Measurements from ENCODE around the gene KLF5. TPM values are rescaled to one million over a fixed set of nuclear protein-coding genes. Genes with fewer than 3 reads are reported as not detected.
A peak's percentile ranks its signal among the peaks of the same experiment; 100 is the strongest.
"Not testable (repeated sequence)": the region's sequence is repeated elsewhere in the genome, so short reads cannot be mapped to it uniquely, and the experiment has no call there.

Gene KLF5
- polyA plus RNA-seq, 1 donor = 27.8 TPM

- no peak for DNase-seq (ENCODE audit: low read depth)
These were observed 29.6 kb downstream of the KLF5 start for GRCh38 chr13:73088332-73088935.

DNA sequence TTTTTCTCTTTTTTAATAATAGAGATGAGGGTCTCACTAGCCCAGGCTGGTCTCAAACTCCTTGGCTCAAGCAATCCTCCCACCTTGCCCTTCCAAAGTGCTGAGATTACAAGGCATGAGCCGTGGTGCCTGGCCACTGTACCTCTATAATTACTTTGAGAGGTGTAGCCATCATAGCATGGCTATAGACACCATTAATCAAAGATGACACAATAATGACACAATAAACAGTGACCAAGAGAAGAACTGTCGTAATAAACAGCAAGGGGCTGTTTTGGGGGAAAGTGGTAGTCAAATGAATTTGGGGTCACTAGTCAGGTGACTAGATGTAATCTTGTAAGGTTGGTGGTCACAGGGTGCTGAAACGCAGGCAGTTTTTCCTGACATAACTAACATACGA is 30.4 kb downstream of the KLF5 start:
- DNase-seq (ENCODE audit: low read depth) = no peak

DNA sequence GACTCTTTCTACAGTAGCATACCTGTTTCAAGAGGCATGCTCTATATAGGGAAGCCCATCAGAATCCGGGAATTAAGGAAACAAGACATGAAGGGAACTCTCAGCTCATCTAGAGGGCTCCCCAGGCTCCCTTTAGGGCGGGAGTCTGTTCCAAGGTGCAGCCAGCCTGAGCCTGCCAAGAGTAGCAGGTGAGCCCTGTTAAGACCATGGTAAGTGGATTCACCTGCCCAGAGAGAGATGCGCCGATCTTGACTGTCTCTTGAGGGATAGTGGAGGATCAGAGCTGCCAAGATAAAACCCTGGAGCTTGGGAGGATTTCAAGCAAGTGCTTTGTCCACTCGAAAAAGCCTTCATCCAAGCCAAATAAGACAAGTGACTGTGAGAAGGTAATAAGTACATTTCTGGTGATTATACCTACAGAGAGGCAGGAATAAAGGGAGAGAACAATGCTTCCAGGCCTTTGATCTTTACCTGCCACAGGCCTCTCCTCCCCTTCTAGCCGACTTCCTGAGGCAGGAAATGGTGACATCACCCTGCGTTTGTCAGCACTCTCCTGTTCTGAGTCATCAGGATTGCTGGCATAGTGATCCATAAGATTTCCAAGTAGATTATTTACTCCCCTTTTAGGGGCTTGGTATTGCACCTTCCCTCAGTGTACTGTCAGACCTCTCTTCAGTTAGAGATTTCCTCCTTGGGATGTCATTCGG is 31.5 kb downstream of the KLF5 start:
- DNase-seq (ENCODE audit: low read depth) = no peak

GRCh38 chr13:73090823-73091187 is 32.0 kb downstream of the KLF5 start:
- no peak for DNase-seq (ENCODE audit: low read depth)

DNA sequence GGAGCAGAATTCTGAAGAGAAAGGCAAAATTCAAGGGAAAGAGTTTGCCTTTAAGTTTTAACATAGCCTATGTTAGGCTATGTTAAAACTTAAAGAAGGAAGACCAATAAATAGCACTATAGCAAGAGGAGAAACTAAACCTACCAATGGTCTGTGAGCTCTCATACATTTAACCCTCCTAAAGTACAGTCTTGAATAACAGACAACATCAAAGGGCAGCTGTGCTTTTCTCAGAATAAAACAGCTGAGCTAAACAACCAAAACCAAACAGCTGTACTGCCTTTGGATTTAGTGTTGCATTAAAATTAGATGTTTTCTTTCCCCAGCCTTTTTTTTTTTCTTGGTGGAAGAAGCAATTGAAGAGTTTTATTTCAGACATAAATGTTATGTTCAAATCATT is 34.0 kb downstream of the KLF5 start:
- peak; percentile 38 for DNase-seq (ENCODE audit: low read depth)

DNA sequence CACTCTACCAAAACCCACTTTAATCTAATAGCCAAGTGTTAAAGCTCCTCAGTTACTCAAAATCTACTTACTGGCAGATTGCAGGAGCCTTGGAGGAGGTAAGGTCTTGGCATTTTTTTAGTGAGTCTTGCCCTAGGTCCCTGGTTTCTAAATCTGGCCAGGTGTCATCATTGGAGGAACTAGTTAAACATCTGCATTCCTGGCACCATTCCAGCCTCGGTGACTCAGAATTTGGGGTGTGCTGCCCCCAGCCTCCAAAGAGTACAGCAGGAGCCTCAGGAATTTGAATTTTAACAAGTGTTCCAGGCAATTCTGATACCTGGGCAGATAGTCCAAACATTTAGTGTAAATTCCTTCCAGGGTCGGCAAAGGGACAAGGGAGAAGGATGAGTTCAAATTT is 37.4 kb downstream of the KLF5 start:
- no peak for DNase-seq (ENCODE audit: low read depth)

DNA sequence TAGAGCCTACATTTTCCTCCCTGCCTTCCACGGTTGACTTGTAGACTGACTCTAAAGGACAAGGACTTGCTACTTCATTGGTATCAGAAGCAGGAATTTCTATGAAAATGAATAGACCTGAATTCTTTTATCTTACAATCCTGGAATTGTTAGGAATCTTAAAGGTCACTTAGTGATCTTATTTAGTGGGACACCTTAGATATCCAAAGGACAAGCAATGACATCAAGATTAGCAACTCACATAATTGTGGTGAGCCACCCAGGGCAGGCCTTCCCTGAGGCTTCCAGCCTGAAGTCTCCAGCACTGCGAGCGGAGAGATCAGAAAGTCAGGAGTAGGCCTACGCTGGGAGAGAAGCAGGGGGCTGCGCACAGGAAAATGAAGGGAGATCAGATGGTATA is 37.8 kb downstream of the KLF5 start:
- DNase-seq (ENCODE audit: low read depth) = no peak

DNA sequence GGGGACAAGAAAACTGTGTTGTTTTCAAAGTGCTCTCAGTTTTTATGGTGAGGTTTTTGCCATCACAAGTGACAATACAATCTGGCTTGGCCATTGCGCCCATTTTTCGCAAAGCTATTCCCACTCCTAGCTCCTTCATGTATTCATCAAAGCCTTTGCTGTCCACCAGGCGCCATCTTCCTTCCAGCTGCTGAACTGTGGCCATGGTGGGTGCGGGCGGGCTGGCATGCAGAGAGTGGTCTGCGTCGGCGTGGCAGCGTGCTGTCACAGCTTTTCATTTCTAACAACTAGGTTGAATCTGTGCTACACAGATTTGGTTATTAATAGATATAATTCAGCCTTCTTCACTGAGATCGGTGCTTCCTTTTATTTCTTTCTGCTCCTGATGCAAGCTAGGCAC is 42.0 kb downstream of the KLF5 start:
- not testable (repeated sequence) for DNase-seq (ENCODE audit: low read depth)

- DNase-seq (ENCODE audit: low read depth) = no peak
These were observed 42.7 kb downstream of the KLF5 start for GRCh38 chr13:73101351-73102007.

DNA sequence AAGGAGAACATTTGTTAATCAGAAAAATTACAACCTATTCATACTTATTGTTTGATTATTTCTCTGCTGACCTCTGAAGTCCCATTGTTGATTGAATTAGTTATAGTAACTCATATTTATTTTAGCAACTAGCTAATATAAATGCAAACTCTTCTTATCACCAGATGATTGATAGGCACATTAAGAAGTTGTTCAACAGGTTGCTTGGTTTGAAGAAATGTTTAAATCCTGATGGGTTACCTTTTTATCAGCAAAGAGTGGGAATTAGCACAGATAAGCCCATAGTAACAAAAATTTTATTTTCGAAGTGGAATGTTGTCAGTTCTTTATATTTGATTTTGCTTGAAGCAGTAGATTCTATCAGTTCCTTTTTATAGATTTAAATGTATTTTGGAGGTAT is 44.4 kb downstream of the KLF5 start:
- DNase-seq (ENCODE audit: low read depth) = no peak

GRCh38 chr13:73106513-73107178 is 47.8 kb downstream of the KLF5 start:
- DNase-seq (ENCODE audit: low read depth) = no peak

- DNase-seq (ENCODE audit: low read depth) = no peak
These were observed 48.7 kb downstream of the KLF5 start for GRCh38 chr13:73107481-73107880.

DNA sequence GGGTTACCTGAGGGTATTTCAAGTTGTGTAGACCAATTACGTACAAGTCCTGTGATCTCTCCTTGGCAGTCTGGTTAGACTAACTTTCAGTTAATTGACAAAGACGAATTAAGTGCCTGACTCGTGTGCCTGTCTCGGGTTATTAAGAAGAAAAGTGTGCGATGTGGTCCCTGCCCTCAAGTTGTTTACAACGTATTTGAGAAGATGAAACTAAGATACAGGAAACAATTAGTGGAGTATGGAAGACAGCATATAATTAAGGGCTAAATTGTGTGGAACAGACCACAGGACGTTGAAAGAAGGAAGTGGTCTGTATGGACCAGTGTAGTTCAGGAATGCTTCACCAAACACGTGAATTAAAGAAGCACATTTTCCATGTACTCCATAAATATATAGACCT is 49.2 kb downstream of the KLF5 start:
- DNase-seq (ENCODE audit: low read depth) = no peak

GRCh38 chr13:73109288-73109899 is 50.6 kb downstream of the KLF5 start:
- DNase-seq (ENCODE audit: low read depth) = no peak

- DNase-seq (ENCODE audit: low read depth) = no peak
These were observed 51.2 kb downstream of the KLF5 start for GRCh38 chr13:73109969-73110368.

DNA sequence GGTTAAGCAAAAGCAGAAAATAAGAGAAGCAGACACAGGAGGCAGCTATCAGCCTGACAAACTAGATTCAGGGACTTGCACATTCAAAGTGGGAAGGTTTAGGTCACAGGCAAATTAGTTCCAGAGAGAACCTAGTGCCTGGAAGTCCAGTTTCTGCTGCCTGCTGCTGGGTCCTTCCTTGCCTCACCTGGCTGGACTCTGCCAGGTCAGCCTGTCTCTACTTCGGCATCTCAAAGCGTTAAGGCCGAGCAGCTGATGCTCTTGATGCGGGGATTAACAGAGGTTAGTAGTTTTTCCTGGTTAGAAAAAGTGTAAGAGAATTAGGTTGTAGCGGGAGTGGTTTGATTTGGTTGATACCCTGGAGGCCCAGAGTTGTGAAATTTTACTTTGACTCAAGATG is 52.0 kb downstream of the KLF5 start:
- DNase-seq (ENCODE audit: low read depth) = no peak

DNA sequence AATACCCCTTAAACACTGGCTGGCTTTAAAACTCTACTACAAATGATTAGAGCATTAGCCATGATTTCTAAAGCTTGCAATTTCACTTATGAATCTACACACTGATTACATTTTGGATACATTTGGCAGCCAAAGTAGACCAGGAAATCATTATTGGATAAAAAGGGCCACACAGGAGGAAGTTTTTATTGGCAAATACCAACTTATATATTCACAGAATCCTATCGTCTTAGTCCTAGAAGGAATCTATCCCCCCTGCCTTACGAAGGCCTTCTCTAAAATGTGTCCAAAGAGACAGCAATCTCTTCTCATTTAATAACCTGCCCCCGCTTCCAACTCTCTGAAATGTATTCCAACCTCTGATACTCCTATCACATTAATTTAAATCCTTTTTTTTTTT is 52.5 kb downstream of the KLF5 start:
- DNase-seq (ENCODE audit: low read depth) = no peak

DNA sequence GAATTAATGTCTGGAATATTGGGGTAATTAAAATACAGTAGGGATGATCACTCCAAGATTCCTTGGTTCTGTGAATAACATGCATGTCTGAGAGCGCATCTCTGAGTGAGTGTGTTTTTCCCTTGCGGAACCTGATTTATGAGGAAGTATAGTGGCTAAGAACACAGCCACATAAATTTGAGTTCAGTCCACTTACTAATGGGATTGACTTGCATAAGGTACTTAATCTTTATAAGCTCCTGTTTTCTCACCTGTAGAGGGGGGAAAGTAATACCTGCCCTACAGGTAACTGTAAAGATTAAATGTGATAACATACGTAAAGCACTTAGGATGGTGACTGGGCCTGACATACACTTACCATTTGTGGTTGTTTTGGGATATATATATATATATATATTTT is 60.8 kb downstream of the KLF5 start:
- DNase-seq (ENCODE audit: low read depth) = no peak
